DND-41 (cell line): Measurements from ENCODE around the gene SNX2.

Experiments used
- ATAC-seq: fragments of 200-7000 bp; cut with Tn5 transposase; 3 replicates; pipeline ENCODE4 v1.9.1; 2021; ENCODE audit warnings: low read depth; ENCODE audit not compliant: insufficient read depth
- DNase-seq: peaks from one replicate; pipeline ENCODE4 v3.0.0-alpha.2; 2020
- H2AFZ ChIP-seq: 2 replicates; pipeline ENCODE4 v1.6.0; 2012; ENCODE audit warnings: low read depth, low read length
- H3K27ac ChIP-seq: 2 replicates; pipeline ENCODE4 v1.5.1; 2012; ENCODE audit warnings: low read length, inconsistent platforms
- H3K27me3 ChIP-seq: fragments of 200-600 bp; sonication (generic); 2 replicates; pipeline ENCODE4 v1.6.0; 2012; ENCODE audit warnings: low read length, mild to moderate bottlenecking, inconsistent platforms; ENCODE audit not compliant: insufficient read depth, poor library complexity
- H3K36me3 ChIP-seq: 2 replicates; pipeline ENCODE4 v1.5.1; 2012; ENCODE audit warnings: low read length, inconsistent platforms; ENCODE audit not compliant: insufficient read depth
- H3K4me1 ChIP-seq: 2 replicates; pipeline ENCODE4 v1.5.1; 2012; ENCODE audit warnings: mild to moderate bottlenecking, low read length; ENCODE audit not compliant: insufficient read depth
- H3K4me2 ChIP-seq: 2 replicates; pipeline ENCODE4 v1.6.0; 2012; ENCODE audit warnings: mild to moderate bottlenecking, moderate library complexity, low read length, inconsistent platforms; ENCODE audit not compliant: insufficient read depth
- H3K4me3 ChIP-seq, 2 experiments: fragments of 200-600 bp in 1 of 2; shearing (Covaris generic) in 1 of 2; 2 replicates each; pipeline ENCODE4 v1.5.1; 2012 to 2016; ENCODE audit warnings: inconsistent platforms in 2 of 2, low read length in 2 of 2, mild to moderate bottlenecking in 2 of 2, low read depth in 1 of 2, moderate library complexity in 1 of 2
- H3K79me2 ChIP-seq: 2 replicates; pipeline ENCODE4 v1.6.0; 2012; ENCODE audit warnings: low read length, inconsistent platforms; ENCODE audit not compliant: insufficient read depth
- H3K9ac ChIP-seq: 2 replicates; pipeline ENCODE4 v1.6.0; 2012; ENCODE audit warnings: low read depth, mild to moderate bottlenecking, inconsistent platforms, low read length, moderate library complexity
- H3K9me3 ChIP-seq: 2 replicates; pipeline ENCODE4 v1.5.1; 2012; ENCODE audit warnings: low read length, moderate library complexity, mild to moderate bottlenecking, inconsistent platforms; ENCODE audit not compliant: insufficient read depth, severe bottlenecking
- H4K20me1 ChIP-seq: 2 replicates; pipeline ENCODE4 v1.6.0; 2012; ENCODE audit warnings: low read length; ENCODE audit not compliant: insufficient read depth
- EZH2 ChIP-seq: IDR thresholded peaks from 3 replicates; pipeline ENCODE4 v1.6.1; 2012; ENCODE audit warnings: borderline replicate concordance, low read depth, mild to moderate bottlenecking, moderate library complexity, low read length, inconsistent platforms; ENCODE audit not compliant: severe bottlenecking
- TF ChIP-seq, protein P1 (sequence below): IDR thresholded peaks from 2 replicates; pipeline ENCODE4 v1.5.1; 2012; ENCODE audit warnings: borderline replicate concordance, low read length, moderate library complexity, mild to moderate bottlenecking; ENCODE audit not compliant: poor library complexity, severe bottlenecking; ENCODE audit errors: extremely low read depth

The SNX2 gene

DNA sequence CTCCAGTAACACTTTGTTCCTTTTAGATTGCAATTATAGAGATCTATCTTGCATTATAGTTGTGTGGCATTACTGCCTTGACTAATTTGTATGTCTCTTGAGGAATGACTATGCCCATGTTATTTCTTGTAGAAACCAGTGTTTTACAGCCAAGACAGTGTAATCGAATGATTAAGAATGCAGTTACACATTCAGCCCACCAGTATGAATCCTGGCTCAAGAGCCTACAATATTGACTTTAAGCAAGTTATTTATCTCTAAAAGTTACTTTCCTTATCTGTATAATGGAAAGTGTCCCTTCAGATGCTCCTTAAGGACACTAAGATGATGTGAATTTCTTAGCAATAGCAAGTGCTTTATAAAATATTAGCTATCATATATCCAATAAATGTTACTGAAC is 60.8 kb downstream of the SNX2 start:
- ATAC-seq (no peak), DNase-seq (no peak)
- Histone ChIP-seq H3K79me2 (no peaks in the 10 kb centered on the region), H3K9ac (no peak overlapping the region), H3K4me3 (no peak overlapping the region), H3K36me3 (no peaks in the 10 kb centered on the region; the same call in 1 of the 2 replicates), H3K4me2 (no peak overlapping the region), H3K27ac (no peak overlapping the region), H3K9me3 (no peaks in the 10 kb centered on the region), H3K4me1 (no peaks in the 10 kb centered on the region), H4K20me1 (no peaks in the 10 kb centered on the region), H2AFZ (no peak overlapping the region), H3K27me3 (no peaks in the 10 kb centered on the region)
- TF ChIP-seq EZH2 = no peak
- TF ChIP-seq, protein P1, sequence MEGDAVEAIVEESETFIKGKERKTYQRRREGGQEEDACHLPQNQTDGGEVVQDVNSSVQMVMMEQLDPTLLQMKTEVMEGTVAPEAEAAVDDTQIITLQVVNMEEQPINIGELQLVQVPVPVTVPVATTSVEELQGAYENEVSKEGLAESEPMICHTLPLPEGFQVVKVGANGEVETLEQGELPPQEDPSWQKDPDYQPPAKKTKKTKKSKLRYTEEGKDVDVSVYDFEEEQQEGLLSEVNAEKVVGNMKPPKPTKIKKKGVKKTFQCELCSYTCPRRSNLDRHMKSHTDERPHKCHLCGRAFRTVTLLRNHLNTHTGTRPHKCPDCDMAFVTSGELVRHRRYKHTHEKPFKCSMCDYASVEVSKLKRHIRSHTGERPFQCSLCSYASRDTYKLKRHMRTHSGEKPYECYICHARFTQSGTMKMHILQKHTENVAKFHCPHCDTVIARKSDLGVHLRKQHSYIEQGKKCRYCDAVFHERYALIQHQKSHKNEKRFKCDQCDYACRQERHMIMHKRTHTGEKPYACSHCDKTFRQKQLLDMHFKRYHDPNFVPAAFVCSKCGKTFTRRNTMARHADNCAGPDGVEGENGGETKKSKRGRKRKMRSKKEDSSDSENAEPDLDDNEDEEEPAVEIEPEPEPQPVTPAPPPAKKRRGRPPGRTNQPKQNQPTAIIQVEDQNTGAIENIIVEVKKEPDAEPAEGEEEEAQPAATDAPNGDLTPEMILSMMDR = no peak

DNA sequence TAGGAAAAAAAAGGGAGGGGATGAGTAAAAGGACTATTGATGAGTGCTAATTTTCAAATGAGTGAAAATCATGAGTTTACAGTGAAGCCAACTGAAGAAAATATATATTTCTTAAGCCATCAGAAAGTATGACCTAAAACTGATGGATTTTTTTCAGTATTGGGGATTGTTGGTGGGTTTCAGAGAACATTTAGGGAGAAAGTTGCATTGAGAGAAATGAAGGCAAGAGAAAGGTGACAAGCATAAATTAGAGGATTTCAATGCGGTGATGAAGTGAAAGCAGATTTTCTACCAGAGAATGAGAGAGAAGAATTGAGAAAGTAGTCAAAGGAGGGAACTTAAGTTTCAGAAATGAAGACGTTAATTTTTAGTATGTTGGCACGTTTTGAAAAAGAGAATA is 62.1 kb downstream of the SNX2 start:
- Histone ChIP-seq H4K20me1 (no peaks in the 10 kb centered on the region), H3K79me2 (no peaks in the 10 kb centered on the region), H3K9ac (no peak overlapping the region), H3K27me3 (no peaks in the 10 kb centered on the region), H3K27ac (no peak overlapping the region), H2AFZ (no peak overlapping the region), H3K9me3 (no peaks in the 10 kb centered on the region), H3K4me2 (no peak overlapping the region), H3K36me3 (no peaks in the 10 kb centered on the region), H3K4me1 (no peaks in the 10 kb centered on the region), H3K4me3 (no peak overlapping the region)
- ATAC-seq (no peak), DNase-seq (no peak)
- no peak for TF ChIP-seq EZH2
- TF ChIP-seq, protein P1 = no peak

DNA sequence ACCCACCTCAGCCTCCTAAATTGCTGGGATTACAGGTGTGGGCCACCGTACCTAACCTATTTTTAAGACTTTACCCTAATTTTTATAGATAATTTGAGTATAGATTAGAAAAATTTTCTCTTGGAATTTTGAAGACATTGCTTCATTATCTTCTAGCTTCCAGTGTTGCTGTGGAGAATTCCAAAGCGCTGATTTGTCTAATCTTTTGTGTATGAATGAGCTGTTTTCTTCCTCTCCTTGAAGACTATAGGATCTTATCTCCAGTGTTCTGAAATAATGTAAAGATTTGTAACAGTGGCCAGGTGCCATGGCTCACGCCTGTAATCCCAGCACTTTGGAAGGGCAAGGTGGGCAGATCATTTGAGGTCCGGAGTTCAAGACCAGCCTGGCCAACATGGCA is 64.9 kb downstream of the SNX2 start:
- Histone ChIP-seq H3K4me3 (no peak overlapping the region), H2AFZ (no peak overlapping the region)

More for the DNA sequence above, 64.9 kb downstream of the SNX2 start:
- Histone ChIP-seq H3K27me3 (no peaks in the 10 kb centered on the region), H3K36me3 (no peaks in the 10 kb centered on the region), H3K9ac (no peak overlapping the region), H4K20me1 (no peaks in the 10 kb centered on the region), H3K4me2 (no peak overlapping the region), H3K79me2 (no peaks in the 10 kb centered on the region), H3K9me3 (no peaks in the 10 kb centered on the region), H3K4me1 (no peaks in the 10 kb centered on the region), H3K27ac (no peak overlapping the region)
- ATAC-seq = no peak
- no peak for TF ChIP-seq EZH2
- TF ChIP-seq, protein P1 = no peak
- no peak for DNase-seq
